Sigmoid colon (tissue), 4 donors: ENCODE measurements around the gene TRIM4.

Experiments used
- CTCF ChIP-seq, 4 experiments: fragments of 450-650 bp in 3 of 4; fragments of 200-600 bp in 1 of 4; IDR thresholded peaks; one replicate each; pipeline ENCODE4 v1.5.1; 2016 to 2019; ENCODE audit warnings: antibody characterized with exemption in 4 of 4, mild to moderate bottlenecking in 3 of 4, moderate library complexity in 2 of 4
- EP300 ChIP-seq, 4 donors: sonication (generic); formaldehyde crosslinking; IDR thresholded peaks; one replicate each; pipeline ENCODE4 v1.6.1; 2017; ENCODE audit warnings: antibody characterized with exemption in 4 of 4
- POLR2A ChIP-seq, 2 donors: fragments of 450-650 bp; IDR thresholded peaks; one replicate each; pipeline ENCODE4 v1.6.1; 2016; ENCODE audit warnings: antibody characterized with exemption in 2 of 2, mild to moderate bottlenecking in 2 of 2, moderate library complexity in 2 of 2
- POLR2AphosphoS5 ChIP-seq, 4 donors: sonication (generic); formaldehyde crosslinking; IDR thresholded peaks; one replicate each; pipeline ENCODE4 v1.6.1; 2017; ENCODE audit warnings: antibody characterized with exemption in 4 of 4

DNA sequence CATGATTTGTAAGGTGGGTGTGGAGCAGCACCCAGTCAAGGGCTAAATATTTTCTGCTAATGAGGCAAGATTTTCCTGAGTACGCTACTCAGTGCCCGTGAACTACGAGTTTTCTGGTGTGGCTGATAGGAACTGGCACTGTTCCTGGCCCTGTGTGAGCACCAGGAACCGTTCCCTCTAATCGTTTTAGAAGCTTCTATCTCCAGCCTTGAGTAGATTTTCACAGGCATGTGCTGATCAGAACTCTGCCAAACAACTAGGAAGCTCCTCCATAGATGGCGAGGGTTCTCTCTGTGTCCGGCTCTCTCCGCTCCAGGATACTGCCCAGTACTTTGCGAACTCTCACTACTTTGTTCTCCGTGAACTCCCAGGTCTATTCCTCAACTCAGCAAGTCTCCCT lies 17.7 kb downstream of the TRIM4 start:
- TF ChIP-seq CTCF (IDR thresholded peaks at IDR 0.05) (no peak), POLR2A (IDR thresholded peaks at IDR 0.05) (no peak), POLR2AphosphoS5 (IDR thresholded peaks at IDR 0.05) (no peak), EP300 (IDR thresholded peaks at IDR 0.05) (no peak)
